Neural progenitor cell (in vitro differentiated cells): ENCODE results near the gene COL4A2.

ENCODE experiments used
- CTCF ChIP-seq: fragments of 200-600 bp; sonication (generic); IDR thresholded peaks from 2 replicates; pipeline ENCODE4 v1.5.1; 2017; ENCODE audit warnings: antibody characterized with exemption, mild to moderate bottlenecking
- EZH2 ChIP-seq: fragments of 200-600 bp; sonication (generic); IDR thresholded peaks from 2 replicates; pipeline ENCODE4 v1.6.1; 2017; ENCODE audit warnings: antibody characterized with exemption, mild to moderate bottlenecking, moderate library complexity

- TF ChIP-seq CTCF (no peak), EZH2 (no peak)
Observed at GRCh38 chr13:110294146-110294545, 12.9 kb upstream of the COL4A2 start.
